B cell (primary cell): ENCODE data around the gene CTDNEP1. TPM values are rescaled to one million over a fixed set of nuclear protein-coding genes. Genes with fewer than 3 reads are reported as not detected.

ENCODE experiments used
- ATAC-seq: fragments of 200-7000 bp; cut with Tn5 transposase; one replicate; pipeline ENCODE4 v1.10.0; 2021; ENCODE audit warnings: low read depth, mild to moderate bottlenecking, moderate number of reproducible peaks, moderate library complexity
- CTCF ChIA-PET: fragments of 350-600 bp; sonication (Branson Sonifier 250); formaldehyde crosslinking; loops from one replicate; lab custom pipeline; 2021; ENCODE audit warnings: antibody characterized with exemption, inconsistent platforms; lab: Charles Lee
- POLR2A ChIA-PET: fragments of 350-600 bp; sonication (Branson Sonifier 250); formaldehyde crosslinking; loops from one replicate; lab custom pipeline; 2021; ENCODE audit warnings: antibody characterized with exemption; lab: Charles Lee
- DNase-seq: peaks from one replicate; pipeline ENCODE4 v3.0.0; 2013
- H2AFZ ChIP-seq: 2 replicates; pipeline ENCODE4 v1.6.1; 2012; ENCODE audit warnings: mild to moderate bottlenecking, low read depth, low read length; ENCODE audit not compliant: insufficient read depth, poor library complexity, severe bottlenecking
- H3K27ac ChIP-seq, 2 donors: 1 replicate in 1 of 2; 2 replicates in 1 of 2; pipeline ENCODE4 v1.5.1; 2012 to 2013; ENCODE audit warnings: low read length in 2 of 2, mild to moderate bottlenecking in 2 of 2, moderate library complexity in 1 of 2
- H3K27me3 ChIP-seq, 4 experiments: fragments of 200-600 bp in 1 of 4; sonication (generic) in 1 of 4; replicated peaks in 1 of 4; 1 replicate in 2 of 4; 2 replicates in 2 of 4; pipeline versions ENCODE4 v1.6.1 to v1.7.0; 2013 to 2016; ENCODE audit warnings: low read length in 3 of 4, mild to moderate bottlenecking in 2 of 4, mixed read lengths in 1 of 4, moderate library complexity in 1 of 4; ENCODE audit not compliant: insufficient read depth in 4 of 4, control insufficient read depth in 3 of 4; ENCODE audit errors: control extremely low read depth in 1 of 4
- H3K36me3 ChIP-seq, 2 experiments: replicated peaks in 1 of 2; 1 replicate in 1 of 2; 2 replicates in 1 of 2; pipeline versions ENCODE4 v1.6.1 to v1.7.1; 2013; ENCODE audit warnings: low read length in 1 of 2; ENCODE audit not compliant: insufficient read depth in 2 of 2, control insufficient read depth in 1 of 2; ENCODE audit errors: control extremely low read depth in 1 of 2, extremely low read depth in 1 of 2
- H3K4me1 ChIP-seq, 2 donors: fragments of 200-600 bp in 1 of 2; sonication (generic) in 1 of 2; 1 replicate in 1 of 2; 2 replicates in 1 of 2; pipeline versions ENCODE4 v1.5.1 to v1.6.1; 2013 to 2017; ENCODE audit warnings: low read length in 2 of 2; ENCODE audit not compliant: control insufficient read depth in 2 of 2, insufficient read depth in 2 of 2
- H3K4me2 ChIP-seq: replicated peaks from 2 replicates; pipeline ENCODE3; 2012; ENCODE audit warnings: mild to moderate bottlenecking, low read depth, low read length; ENCODE audit not compliant: poor library complexity, severe bottlenecking
- H3K4me3 ChIP-seq, 5 experiments: fragments of 200-600 bp in 1 of 5; sonication (generic) in 1 of 5; 1 replicate in 3 of 5; 2 replicates in 2 of 5; pipeline versions ENCODE4 v1.5.1 to v1.7.0; 2011 to 2016; ENCODE audit warnings: low read length in 4 of 5, mild to moderate bottlenecking in 4 of 5, low read depth in 2 of 5, control low read depth in 1 of 5, moderate library complexity in 1 of 5; ENCODE audit not compliant: insufficient read depth in 1 of 5; ENCODE audit errors: control extremely low read depth in 1 of 5, extremely low read depth in 1 of 5
- H3K79me2 ChIP-seq: fragments of 200-600 bp; sonication (generic); one replicate; pipeline ENCODE4 v1.6.0; 2016; ENCODE audit warnings: low read length; ENCODE audit not compliant: control insufficient read depth, insufficient read depth
- H3K9ac ChIP-seq: fragments of 200-600 bp; sonication (generic); 2 replicates; pipeline ENCODE4 v1.6.1; 2017; ENCODE audit warnings: mild to moderate bottlenecking, low read length, moderate library complexity
- H3K9me3 ChIP-seq, 3 donors: one replicate each; pipeline versions ENCODE4 v1.6.1 to v1.7.1; 2013; ENCODE audit warnings: low read length in 2 of 3; ENCODE audit not compliant: control insufficient read depth in 2 of 3, insufficient read depth in 1 of 3; ENCODE audit errors: control extremely low read depth in 1 of 3
- H4K20me1 ChIP-seq: 2 replicates; pipeline ENCODE4 v1.6.0; 2012; ENCODE audit warnings: mild to moderate bottlenecking, low read length; ENCODE audit not compliant: insufficient read depth, control insufficient read depth, poor library complexity, severe bottlenecking
- H3K27ac Mint-ChIP-seq: one replicate; pipeline ENCODE4 v1.8.0; 2021; ENCODE audit warnings: mixed read lengths
- H3K27me3 Mint-ChIP-seq: one replicate; pipeline ENCODE4 v1.8.0; 2021; ENCODE audit warnings: mixed read lengths
- H3K4me1 Mint-ChIP-seq: one replicate; pipeline ENCODE4 v1.8.0; 2021; ENCODE audit warnings: mixed read lengths
- H3K4me3 Mint-ChIP-seq: one replicate; pipeline ENCODE4 v1.8.0; 2021; ENCODE audit warnings: mixed read lengths
- H3K9me3 Mint-ChIP-seq: one replicate; pipeline ENCODE4 v1.8.0; 2022; ENCODE audit warnings: mixed read lengths; ENCODE audit not compliant: insufficient read depth
- CTCF ChIP-seq: fragments of 200-600 bp; IDR thresholded peaks from one replicate; pipeline ENCODE4 v1.8.0; 2022; ENCODE audit warnings: antibody characterized with exemption, mild to moderate bottlenecking
- EZH2 ChIP-seq: IDR thresholded peaks from 2 replicates; pipeline ENCODE4 v1.6.1; 2012; ENCODE audit warnings: borderline replicate concordance, low read depth, mild to moderate bottlenecking, moderate library complexity, low read length; ENCODE audit not compliant: insufficient read depth, poor library complexity, severe bottlenecking
- WGBS: methylation state at CpG from one replicate; pipeline ENCODE4 v1.1.5; 2013; ENCODE audit warnings: missing lambda C conversion rate; ENCODE audit not compliant: insufficient coverage; 5-methylcytosine and 5-hydroxymethylcytosine counted together
- intact Hi-C: fragments of 100-400 bp; cut with micrococcal nuclease; formaldehyde crosslinking; loops from one replicate; pipeline ENCODE4 v1.10.0; 2022
- polyA plus RNA-seq: library from polyadenylated mRNA; depleted of rRNA; stranded (reverse); fragments of >200 nt; gene quantifications from 2 replicates; pipeline ENCODE4 v1.2.3, GENCODE V29; 2012
- total RNA-seq, 2 donors: library from RNA; stranded (reverse); fragments of 120-200 nt in 1 of 2; gene quantifications; 1 replicate in 1 of 2; 2 replicates in 1 of 2; pipeline versions ENCODE4 v1.2.3 to v1.2.4, GENCODE V29; 2013 to 2022

CTDNEP1 gene
- total and polyA plus RNA-seq, 2 donors (not counting 1 experiment from before 2014, with no cell fraction given): 125 to 162 TPM

DNA sequence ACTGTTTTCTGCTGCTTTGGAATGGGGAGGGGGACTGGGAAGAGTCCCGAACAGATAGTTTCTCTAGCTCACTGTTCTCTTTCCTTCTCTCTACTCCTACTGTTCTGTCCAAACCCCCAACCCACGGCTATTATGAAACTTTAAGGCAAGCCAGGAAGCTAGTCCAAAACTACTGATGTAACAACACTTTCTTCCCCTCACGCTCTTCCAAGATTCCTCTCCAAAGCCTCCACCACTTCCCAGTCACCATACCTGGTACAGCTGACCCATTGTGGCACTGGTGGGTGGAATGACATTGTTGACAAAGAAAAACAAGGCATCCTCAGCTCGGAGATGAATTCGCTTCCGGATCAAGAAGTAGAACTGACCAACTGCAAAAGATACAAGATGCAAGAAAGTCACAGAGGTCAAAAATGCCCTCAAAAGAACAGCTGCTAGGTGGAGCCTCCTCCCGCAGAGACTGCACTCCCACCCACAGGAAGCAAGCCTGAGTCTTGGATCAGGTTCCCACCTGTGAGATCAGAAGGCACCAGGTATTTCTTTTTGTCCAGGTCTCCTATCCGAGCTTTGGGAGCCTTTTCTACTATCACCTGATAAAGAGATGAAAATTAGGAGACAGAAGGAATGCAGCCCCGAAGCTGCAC is 10.3 kb downstream of the CTDNEP1 start:
- no peak for ATAC-seq
- 70% methylated on average over 6 of the region's 9 CpGs for WGBS
- Mint-ChIP-seq H3K27ac (peak overlapping the region; percentile 100), H3K4me3 (peak overlapping the region; percentile 98), H3K4me1 (peaks cover 44% of the 10 kb centered on the region), H3K9me3 (no peaks in the 10 kb centered on the region), H3K27me3 (no peaks in the 10 kb centered on the region)
- Histone ChIP-seq H3K27ac (peak overlapping the region; percentile 94 to 97), H3K9me3 (no peaks in the 10 kb centered on the region), H3K27me3 (no peaks in the 10 kb centered on the region), H2AFZ (peak overlapping the region; percentile 86), H3K4me1 (peaks cover 31 to 36% of the 10 kb centered on the region in 2 donors), H3K4me2 (peak overlapping the region; percentile 79), H3K36me3 (peaks cover 1 to 29% of the 10 kb centered on the region in 2 experiments), H3K79me2 (peaks cover 37% of the 10 kb centered on the region), H4K20me1 (peaks cover 22% of the 10 kb centered on the region), H3K4me3 (peak overlapping the region; percentile 81 to 99 (median 99)), H3K9ac (peak overlapping the region; percentile 82)
- POLR2A ChIA-PET: interaction anchor here (0.6 to 13.1 kb wide), 6 partner anchors 9 to 240 kb away, joined by 3 to 157 read pairs (median 10); partner anchors contain the start of genes ACADVL, CTDNEP1, DLG4 and ELP5
- intact Hi-C loops: no loop called here
- TF ChIP-seq EZH2 (no peak), CTCF (no peak)
- DNase-seq: no peak
- CTCF ChIA-PET: interaction anchor here (0.6 to 5.0 kb wide), 6 partner anchors 8 to 314 kb away, joined by 3 to 36 read pairs (median 4); partner anchors contain the start of genes ACADVL, CTDNEP1, DLG4 and ELP5

- peak; percentile 73 for DNase-seq
Measured at GRCh38 chr17:7240375-7240774, 11.2 kb downstream of the CTDNEP1 start.

More at GRCh38 chr17:7240375-7240774, 11.2 kb downstream of the CTDNEP1 start:
- Mint-ChIP-seq H3K4me1 (peaks cover 52% of the 10 kb centered on the region), H3K27me3 (no peaks in the 10 kb centered on the region), H3K27ac (peak overlapping the region; percentile 100), H3K4me3 (peak overlapping the region; percentile 98), H3K9me3 (no peaks in the 10 kb centered on the region)
- H3K4me2 ChIP-seq: peak overlapping the region; percentile 79
- peaks cover 33 to 41% of the 10 kb centered on the region in 2 donors for H3K4me1 ChIP-seq
- H4K20me1 ChIP-seq: peaks cover 22% of the 10 kb centered on the region
- no peaks in the 10 kb centered on the region for H3K27me3 ChIP-seq
- TF ChIP-seq CTCF: no peak
- peaks cover 37% of the 10 kb centered on the region for H3K79me2 ChIP-seq
- peak overlapping the region; percentile 94 for H3K9ac ChIP-seq
- ChIA-PET CTCF (interaction anchor here (0.9 to 5.0 kb wide), 5 partner anchors 9 to 56 kb away, joined by 3 to 36 read pairs (median 6); partner anchors contain the start of genes ACADVL, CTDNEP1, DLG4 and ELP5), POLR2A (interaction anchor here (0.6 to 13.1 kb wide), 4 partner anchors 10 to 1007 kb away, joined by 3 to 157 read pairs (median 15); partner anchors contain the start of genes ACADVL, CTC1, CTDNEP1 and DLG4)
- intact Hi-C loops: no loop called here
- 50% methylated on average over 2 of the region's 4 CpGs for WGBS
- H3K36me3 ChIP-seq: peaks cover 0 to 29% of the 10 kb centered on the region in 2 experiments
- no peak for ATAC-seq
- no peaks in the 10 kb centered on the region for H3K9me3 ChIP-seq
- H3K4me3 ChIP-seq: peak overlapping the region in 2 of 5 experiments; percentile 32 to 97
- H3K27ac ChIP-seq: peak overlapping the region; percentile 33 to 97
- no peak overlapping the region for H2AFZ ChIP-seq
